Measurements from ENCODE around the gene PRKCH. TPM values are rescaled to one million over a fixed set of nuclear protein-coding genes. Genes with fewer than 3 reads are reported as not detected.

The PRKCH gene
- total and polyA plus RNA-seq, 2 experiments from 2014 or later, result 7.1 to 11.2 TPM

DNA sequence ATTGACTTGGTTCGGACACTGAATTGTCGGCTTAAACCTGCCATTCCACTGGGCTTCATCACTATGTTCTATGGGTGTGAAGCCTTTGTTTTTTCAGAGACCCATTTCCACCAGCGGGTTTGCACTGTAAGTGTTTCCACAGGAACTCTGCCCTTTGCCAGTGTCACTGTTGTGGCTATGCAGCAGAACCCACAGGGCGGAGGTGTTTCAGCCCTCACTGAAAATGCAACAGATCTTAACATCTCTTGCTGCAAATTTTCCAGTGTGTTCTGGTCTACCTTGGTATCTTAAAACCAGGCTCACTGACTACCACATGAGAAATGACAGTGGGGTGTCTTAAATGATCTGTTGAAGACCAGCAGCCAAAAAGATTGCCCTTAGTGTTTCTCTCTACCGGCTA is 21.1 kb downstream of the PRKCH start:
- no peak for DNase-seq (ENCODE audit: low spot score)
- no peaks in the 10 kb centered on the region for H3K36me3 ChIP-seq (replicated peaks; ENCODE audit: insufficient read depth, low read depth)
- WGBS (ENCODE audit: low lambda C conversion rate, missing lambda C conversion rate), result 91% methylated on average over 5 of the region's 5 CpGs
- no peak overlapping the region for H2AFZ ChIP-seq
- H3K27me3 ChIP-seq, result no peaks in the 10 kb centered on the region
- no peaks in the 10 kb centered on the region for H3K4me1 ChIP-seq (ENCODE audit: insufficient read depth)
- no peaks in the 10 kb centered on the region for H4K20me1 ChIP-seq (ENCODE audit: insufficient read depth, poor library complexity, severe bottlenecking)
- H3K27ac ChIP-seq, result no peak overlapping the region
- H3K4me3 ChIP-seq, result no peak overlapping the region
- TF ChIP-seq, protein P1, sequence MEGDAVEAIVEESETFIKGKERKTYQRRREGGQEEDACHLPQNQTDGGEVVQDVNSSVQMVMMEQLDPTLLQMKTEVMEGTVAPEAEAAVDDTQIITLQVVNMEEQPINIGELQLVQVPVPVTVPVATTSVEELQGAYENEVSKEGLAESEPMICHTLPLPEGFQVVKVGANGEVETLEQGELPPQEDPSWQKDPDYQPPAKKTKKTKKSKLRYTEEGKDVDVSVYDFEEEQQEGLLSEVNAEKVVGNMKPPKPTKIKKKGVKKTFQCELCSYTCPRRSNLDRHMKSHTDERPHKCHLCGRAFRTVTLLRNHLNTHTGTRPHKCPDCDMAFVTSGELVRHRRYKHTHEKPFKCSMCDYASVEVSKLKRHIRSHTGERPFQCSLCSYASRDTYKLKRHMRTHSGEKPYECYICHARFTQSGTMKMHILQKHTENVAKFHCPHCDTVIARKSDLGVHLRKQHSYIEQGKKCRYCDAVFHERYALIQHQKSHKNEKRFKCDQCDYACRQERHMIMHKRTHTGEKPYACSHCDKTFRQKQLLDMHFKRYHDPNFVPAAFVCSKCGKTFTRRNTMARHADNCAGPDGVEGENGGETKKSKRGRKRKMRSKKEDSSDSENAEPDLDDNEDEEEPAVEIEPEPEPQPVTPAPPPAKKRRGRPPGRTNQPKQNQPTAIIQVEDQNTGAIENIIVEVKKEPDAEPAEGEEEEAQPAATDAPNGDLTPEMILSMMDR (IDR thresholded peaks at IDR 0.05; ENCODE audit: poor library complexity), result no peak
- TF ChIP-seq EZH2 (IDR thresholded peaks at IDR 0.05; ENCODE audit: borderline replicate concordance), result no peak
- no peak for TF ChIP-seq EZH2phosphoT487 (IDR thresholded peaks at IDR 0.05; ENCODE audit: low read depth, severe bottlenecking, unreplicated experiment)
- H3K79me2 ChIP-seq, result no peaks in the 10 kb centered on the region
- H3K9me2 ChIP-seq (replicated peaks; ENCODE audit: insufficient read depth), result no peaks in the 10 kb centered on the region
- no peak overlapping the region for H3K4me2 ChIP-seq
- no peaks in the 10 kb centered on the region for H3K9me3 ChIP-seq (ENCODE audit: low read depth)

DNA sequence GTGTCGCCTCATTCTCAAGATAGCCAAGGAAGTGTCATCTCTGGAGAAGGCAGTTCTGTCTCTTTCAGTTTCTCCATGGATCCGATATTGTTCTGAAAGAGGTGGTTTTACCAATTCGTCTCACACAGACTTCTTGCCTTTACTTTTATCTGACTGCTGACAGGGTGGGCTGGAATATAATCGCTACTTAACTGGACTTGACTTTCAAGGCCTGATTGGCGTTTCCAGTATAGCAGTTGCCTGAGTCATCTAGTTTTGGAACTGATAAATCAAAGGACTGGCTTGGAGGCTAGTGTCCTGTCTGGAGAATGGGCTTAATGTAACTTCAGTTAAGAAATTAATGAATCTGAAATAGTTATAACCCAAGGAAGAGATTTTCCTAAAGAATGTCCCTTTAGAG is 21.6 kb downstream of the PRKCH start:
- H4K20me1 ChIP-seq (ENCODE audit: insufficient read depth, poor library complexity, severe bottlenecking), result no peaks in the 10 kb centered on the region
- WGBS (ENCODE audit: low lambda C conversion rate, missing lambda C conversion rate), result 81% methylated on average over 5 of the region's 5 CpGs
- H3K4me3 ChIP-seq, result no peak overlapping the region
- no peaks in the 10 kb centered on the region for H3K9me2 ChIP-seq (replicated peaks; ENCODE audit: insufficient read depth)
- no peaks in the 10 kb centered on the region for H3K36me3 ChIP-seq (replicated peaks; ENCODE audit: insufficient read depth, low read depth)
- TF ChIP-seq, protein P1 (IDR thresholded peaks at IDR 0.05; ENCODE audit: poor library complexity), result no peak
- TF ChIP-seq EZH2 (IDR thresholded peaks at IDR 0.05; ENCODE audit: borderline replicate concordance) (no peak), EZH2phosphoT487 (IDR thresholded peaks at IDR 0.05; ENCODE audit: low read depth, severe bottlenecking, unreplicated experiment) (no peak)
- H3K9me3 ChIP-seq (ENCODE audit: low read depth), result no peaks in the 10 kb centered on the region
- no peak overlapping the region for H2AFZ ChIP-seq
- H3K4me1 ChIP-seq (ENCODE audit: insufficient read depth), result no peaks in the 10 kb centered on the region
- H3K4me2 ChIP-seq, result no peak overlapping the region
- H3K79me2 ChIP-seq, result no peaks in the 10 kb centered on the region
- H3K27ac ChIP-seq, result no peak overlapping the region
- H3K27me3 ChIP-seq, result no peaks in the 10 kb centered on the region
- no peak for DNase-seq (ENCODE audit: low spot score)

DNA sequence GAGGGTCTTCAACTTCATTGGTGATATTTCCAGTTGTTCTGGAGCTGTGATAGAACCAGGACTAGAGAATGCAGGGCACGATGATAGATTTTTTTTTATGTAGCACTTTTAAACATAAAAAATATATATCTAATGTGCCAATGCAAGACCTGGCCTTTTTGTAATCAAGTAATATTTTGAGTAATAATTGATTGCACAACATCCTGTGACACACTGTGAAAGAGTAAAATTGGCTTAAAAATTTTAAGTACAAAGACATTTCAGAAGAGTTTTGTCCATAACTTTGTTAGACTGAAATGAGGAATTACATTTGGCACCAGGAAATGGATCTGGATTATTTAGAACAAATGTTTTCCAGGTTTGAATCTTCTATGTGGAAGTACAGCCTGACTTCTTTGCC is 22.1 kb downstream of the PRKCH start:
- no peaks in the 10 kb centered on the region for H4K20me1 ChIP-seq (ENCODE audit: insufficient read depth, poor library complexity, severe bottlenecking)
- no peaks in the 10 kb centered on the region for H3K36me3 ChIP-seq (replicated peaks; ENCODE audit: insufficient read depth, low read depth)
- no peak overlapping the region for H3K27ac ChIP-seq
- TF ChIP-seq EZH2 (IDR thresholded peaks at IDR 0.05; ENCODE audit: borderline replicate concordance), result no peak
- TF ChIP-seq EZH2phosphoT487 (IDR thresholded peaks at IDR 0.05; ENCODE audit: low read depth, severe bottlenecking, unreplicated experiment), result no peak
- TF ChIP-seq, protein P1 (IDR thresholded peaks at IDR 0.05; ENCODE audit: poor library complexity), result no peak
- no peak overlapping the region for H3K4me3 ChIP-seq
- no peak for DNase-seq (ENCODE audit: low spot score)
- H3K27me3 ChIP-seq, result no peaks in the 10 kb centered on the region
- H2AFZ ChIP-seq, result no peak overlapping the region
- WGBS (ENCODE audit: low lambda C conversion rate, missing lambda C conversion rate), result 97% methylated on average over 1 of the region's 1 CpG
- H3K9me3 ChIP-seq (ENCODE audit: low read depth), result no peaks in the 10 kb centered on the region
- H3K4me2 ChIP-seq, result no peak overlapping the region
- no peaks in the 10 kb centered on the region for H3K79me2 ChIP-seq
- H3K9me2 ChIP-seq (replicated peaks; ENCODE audit: insufficient read depth), result no peaks in the 10 kb centered on the region
- H3K4me1 ChIP-seq (ENCODE audit: insufficient read depth), result no peaks in the 10 kb centered on the region

DNA sequence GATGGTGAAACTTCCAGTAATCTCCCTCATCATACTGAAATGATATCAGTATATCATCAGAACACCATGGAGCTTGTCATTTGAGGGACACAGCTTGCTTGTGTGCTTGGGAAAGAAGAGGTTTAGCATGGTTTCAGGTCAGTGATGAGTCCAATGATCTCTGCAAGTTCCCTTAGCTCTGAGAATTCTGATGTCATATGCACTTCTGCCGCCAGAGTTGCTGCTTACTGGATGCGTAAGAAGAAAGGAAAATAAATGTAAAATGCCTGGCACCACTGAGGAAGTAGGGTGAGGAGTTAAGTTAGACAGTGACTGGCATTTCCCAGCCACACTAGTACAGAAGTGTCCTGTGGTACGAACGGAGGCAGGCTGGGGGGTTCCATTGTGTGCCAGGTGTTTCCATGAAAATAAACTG is 22.6 kb downstream of the PRKCH start:
- H3K79me2 ChIP-seq, result no peaks in the 10 kb centered on the region
- no peaks in the 10 kb centered on the region for H4K20me1 ChIP-seq (ENCODE audit: insufficient read depth, poor library complexity, severe bottlenecking)
- H3K4me3 ChIP-seq, result no peak overlapping the region
- no peaks in the 10 kb centered on the region for H3K9me3 ChIP-seq (ENCODE audit: low read depth)
- no peaks in the 10 kb centered on the region for H3K36me3 ChIP-seq (replicated peaks; ENCODE audit: insufficient read depth, low read depth)
- no peak for TF ChIP-seq EZH2 (IDR thresholded peaks at IDR 0.05; ENCODE audit: borderline replicate concordance)
- TF ChIP-seq, protein P1 (IDR thresholded peaks at IDR 0.05; ENCODE audit: poor library complexity), result no peak
- TF ChIP-seq EZH2phosphoT487 (IDR thresholded peaks at IDR 0.05; ENCODE audit: low read depth, severe bottlenecking, unreplicated experiment), result no peak
- no peak overlapping the region for H2AFZ ChIP-seq
- no peak for DNase-seq (ENCODE audit: low spot score)
- no peaks in the 10 kb centered on the region for H3K4me1 ChIP-seq (ENCODE audit: insufficient read depth)
- H3K4me2 ChIP-seq, result no peak overlapping the region
- H3K9me2 ChIP-seq (replicated peaks; ENCODE audit: insufficient read depth), result no peaks in the 10 kb centered on the region
- no peak overlapping the region for H3K27ac ChIP-seq
- H3K27me3 ChIP-seq, result no peaks in the 10 kb centered on the region
- 92% methylated on average over 4 of the region's 4 CpGs for WGBS (ENCODE audit: low lambda C conversion rate, missing lambda C conversion rate)

Measured in hepatocyte (in vitro differentiated cells).